Measurements from ENCODE around the gene LILRA5. TPM values are rescaled to one million over a fixed set of nuclear protein-coding genes. Genes with fewer than 3 reads are reported as not detected.
"Not testable (repeated sequence)": the region's sequence is repeated elsewhere in the genome, so short reads cannot be mapped to it uniquely, and the experiment has no call there.

Gene LILRA5
- total RNA-seq, result not detected in 2 replicates

GRCh38 chr19:54312436-54313377 lies at the start of gene LILRA5:
LILRA5 (minus strand) TSS chr19:54313166; CDS start chr19:54313019, 147 bp downstream.
- no peak for DNase-seq (ENCODE audit: low read depth in 2 of 2)

GRCh38 chr19:54361680-54362422 lies 48.9 kb upstream of the LILRA5 start:
- not testable (repeated sequence) for DNase-seq (ENCODE audit: low read depth in 2 of 2)

- DNase-seq (ENCODE audit: low read depth in 2 of 2), result not testable (repeated sequence)
These were observed 46.3 kb upstream of the LILRA5 start for GRCh38 chr19:54359149-54359820.

GRCh38 chr19:54357381-54357780 lies 44.4 kb upstream of the LILRA5 start:
- no peak for DNase-seq (ENCODE audit: low read depth in 2 of 2)

GRCh38 chr19:54356444-54357056 lies 43.6 kb upstream of the LILRA5 start:
- DNase-seq (ENCODE audit: low read depth in 2 of 2), result no peak

GRCh38 chr19:54355675-54356074 lies 42.7 kb upstream of the LILRA5 start:
- no peak for DNase-seq (ENCODE audit: low read depth in 2 of 2)

- DNase-seq (ENCODE audit: low read depth in 2 of 2), result no peak
These were observed 41.8 kb upstream of the LILRA5 start for GRCh38 chr19:54354761-54355160.

- DNase-seq (ENCODE audit: low read depth in 2 of 2), result no peak
These were observed 39.6 kb upstream of the LILRA5 start for GRCh38 chr19:54352546-54352945.

- no peak for DNase-seq (ENCODE audit: low read depth in 2 of 2)
These were observed 39.1 kb upstream of the LILRA5 start for GRCh38 chr19:54352041-54352440.

GRCh38 chr19:54351474-54351873 lies 38.5 kb upstream of the LILRA5 start:
- DNase-seq (ENCODE audit: low read depth in 2 of 2), result no peak

- no peak for DNase-seq (ENCODE audit: low read depth in 2 of 2)
These were observed 33.0 kb upstream of the LILRA5 start for GRCh38 chr19:54345938-54346386.

GRCh38 chr19:54343868-54344267 lies 30.9 kb upstream of the LILRA5 start:
- DNase-seq (ENCODE audit: low read depth in 2 of 2), result no peak

- no peak for DNase-seq (ENCODE audit: low read depth in 2 of 2)
These were observed 28.3 kb upstream of the LILRA5 start for GRCh38 chr19:54341295-54341694.

- DNase-seq (ENCODE audit: low read depth in 2 of 2), result no peak
These were observed 26.8 kb upstream of the LILRA5 start for GRCh38 chr19:54339646-54340358.

- DNase-seq (ENCODE audit: low read depth in 2 of 2), result no peak
These were observed 25.6 kb upstream of the LILRA5 start for GRCh38 chr19:54338521-54338920.

- DNase-seq (ENCODE audit: low read depth in 2 of 2), result no peak
These were observed 24.9 kb upstream of the LILRA5 start for GRCh38 chr19:54337858-54338230.

GRCh38 chr19:54336893-54337857 lies 24.2 kb upstream of the LILRA5 start:
- DNase-seq (ENCODE audit: low read depth in 2 of 2), result no peak

GRCh38 chr19:54335979-54336892 lies 23.3 kb upstream of the LILRA5 start:
- no peak for DNase-seq (ENCODE audit: low read depth in 2 of 2)

GRCh38 chr19:54335164-54335563 lies 22.2 kb upstream of the LILRA5 start:
- no peak for DNase-seq (ENCODE audit: low read depth in 2 of 2)
